ENCODE results near the gene AFAP1.

DNA sequence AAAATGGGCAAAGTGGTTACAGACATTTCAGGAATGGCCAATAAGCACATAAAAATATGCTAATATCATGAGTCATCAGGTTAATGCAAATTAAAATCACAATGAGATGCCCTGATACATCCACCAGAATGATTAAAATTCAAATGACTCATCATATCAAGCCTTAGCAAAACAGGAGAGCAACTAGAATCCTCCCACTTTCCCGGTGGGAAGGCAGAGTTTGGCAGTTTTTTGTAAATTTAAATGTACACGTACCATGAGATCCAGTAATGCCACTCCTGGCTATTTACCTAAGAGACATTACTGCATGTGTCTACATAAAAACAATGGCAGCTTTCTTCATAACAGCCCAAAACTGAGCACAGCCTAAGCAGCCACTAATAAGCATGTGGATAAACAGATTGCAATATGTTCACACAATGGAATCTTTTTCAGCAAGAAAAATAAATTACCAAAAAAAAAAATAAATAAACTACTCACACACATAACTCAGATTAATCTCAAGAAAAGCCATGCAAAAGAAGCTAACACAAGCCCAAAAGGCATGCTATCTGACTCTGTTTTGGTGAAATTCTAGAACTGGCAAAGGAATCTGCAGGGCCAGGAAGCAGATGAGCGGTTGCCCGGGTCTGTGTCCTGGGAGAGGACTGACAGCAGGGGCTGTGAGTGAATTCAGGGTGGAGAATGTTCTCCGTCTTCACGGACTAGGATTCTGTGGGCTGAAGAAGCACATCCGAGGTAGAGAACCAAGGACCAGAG, 48.8 kb downstream of the AFAP1 start:
- TF ChIP-seq, protein P1, sequence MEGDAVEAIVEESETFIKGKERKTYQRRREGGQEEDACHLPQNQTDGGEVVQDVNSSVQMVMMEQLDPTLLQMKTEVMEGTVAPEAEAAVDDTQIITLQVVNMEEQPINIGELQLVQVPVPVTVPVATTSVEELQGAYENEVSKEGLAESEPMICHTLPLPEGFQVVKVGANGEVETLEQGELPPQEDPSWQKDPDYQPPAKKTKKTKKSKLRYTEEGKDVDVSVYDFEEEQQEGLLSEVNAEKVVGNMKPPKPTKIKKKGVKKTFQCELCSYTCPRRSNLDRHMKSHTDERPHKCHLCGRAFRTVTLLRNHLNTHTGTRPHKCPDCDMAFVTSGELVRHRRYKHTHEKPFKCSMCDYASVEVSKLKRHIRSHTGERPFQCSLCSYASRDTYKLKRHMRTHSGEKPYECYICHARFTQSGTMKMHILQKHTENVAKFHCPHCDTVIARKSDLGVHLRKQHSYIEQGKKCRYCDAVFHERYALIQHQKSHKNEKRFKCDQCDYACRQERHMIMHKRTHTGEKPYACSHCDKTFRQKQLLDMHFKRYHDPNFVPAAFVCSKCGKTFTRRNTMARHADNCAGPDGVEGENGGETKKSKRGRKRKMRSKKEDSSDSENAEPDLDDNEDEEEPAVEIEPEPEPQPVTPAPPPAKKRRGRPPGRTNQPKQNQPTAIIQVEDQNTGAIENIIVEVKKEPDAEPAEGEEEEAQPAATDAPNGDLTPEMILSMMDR (IDR thresholded peaks at IDR 0.05) = no peak
- no peak for TF ChIP-seq POLR2A (IDR thresholded peaks at IDR 0.05)

All from esophagus squamous epithelium (tissue), 4 donors.